Measurements from ENCODE around the gene HDGFL3. TPM values are rescaled to one million over a fixed set of nuclear protein-coding genes. Genes with fewer than 3 reads are reported as not detected.

Gene HDGFL3
- polyA plus RNA-seq, 4 donors = 87.9 to 93.6 (median 90.8) TPM

DNA sequence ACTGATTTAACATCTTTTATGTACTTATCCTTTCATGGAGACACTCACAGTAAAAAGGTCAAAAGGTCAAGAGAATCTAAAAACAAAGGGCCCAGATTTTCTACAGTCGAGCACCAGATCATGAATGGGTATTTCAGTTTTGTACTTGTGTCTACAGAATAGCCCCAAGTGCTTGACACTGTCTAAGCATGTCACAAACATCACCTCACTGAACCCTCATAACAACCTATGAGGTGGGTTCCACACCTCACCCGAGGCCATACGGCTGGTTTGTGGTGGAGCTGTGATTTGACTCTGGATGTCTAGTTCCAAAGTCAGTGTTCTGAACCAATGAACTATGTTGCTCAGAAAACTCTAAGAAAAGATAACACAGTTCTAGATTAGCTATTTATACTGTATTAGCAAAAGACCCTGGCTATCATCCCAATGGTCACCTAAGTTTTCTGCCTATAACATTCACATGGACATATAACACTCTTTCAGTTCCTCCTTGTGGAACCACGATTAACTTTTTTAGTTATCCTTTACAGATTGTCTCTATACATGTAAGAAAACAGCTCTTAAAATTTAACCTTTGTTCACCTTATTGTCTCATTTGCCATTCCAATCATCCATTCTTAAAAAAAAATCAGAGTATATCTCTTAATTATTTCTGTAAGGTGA, 74.6 kb downstream of the HDGFL3 start:
- no peak for DNase-seq (ENCODE audit: low read depth in 4 of 4, low spot score in 3 of 4)

DNA sequence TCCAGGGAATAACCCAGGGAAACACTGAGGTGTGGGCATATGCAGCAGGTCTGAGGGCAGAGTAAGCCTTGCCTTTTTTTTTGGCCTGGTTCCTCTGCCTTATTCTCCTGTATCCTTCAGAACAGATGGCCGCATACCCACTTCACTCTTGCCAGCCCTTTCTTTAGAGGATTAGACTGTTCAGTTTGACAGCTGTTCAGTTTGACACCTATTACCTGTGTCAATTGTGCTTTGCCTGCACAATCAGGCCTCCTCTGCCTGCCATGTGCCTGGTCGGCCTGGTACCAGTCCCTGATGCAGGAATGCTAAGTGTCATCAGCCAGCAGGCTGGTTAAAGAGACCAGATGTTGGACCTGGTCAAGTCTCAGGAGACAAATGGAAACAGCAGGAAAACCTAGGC, 77.8 kb downstream of the HDGFL3 start:
- DNase-seq (ENCODE audit: low read depth in 4 of 4, low spot score in 3 of 4) = no peak

DNA sequence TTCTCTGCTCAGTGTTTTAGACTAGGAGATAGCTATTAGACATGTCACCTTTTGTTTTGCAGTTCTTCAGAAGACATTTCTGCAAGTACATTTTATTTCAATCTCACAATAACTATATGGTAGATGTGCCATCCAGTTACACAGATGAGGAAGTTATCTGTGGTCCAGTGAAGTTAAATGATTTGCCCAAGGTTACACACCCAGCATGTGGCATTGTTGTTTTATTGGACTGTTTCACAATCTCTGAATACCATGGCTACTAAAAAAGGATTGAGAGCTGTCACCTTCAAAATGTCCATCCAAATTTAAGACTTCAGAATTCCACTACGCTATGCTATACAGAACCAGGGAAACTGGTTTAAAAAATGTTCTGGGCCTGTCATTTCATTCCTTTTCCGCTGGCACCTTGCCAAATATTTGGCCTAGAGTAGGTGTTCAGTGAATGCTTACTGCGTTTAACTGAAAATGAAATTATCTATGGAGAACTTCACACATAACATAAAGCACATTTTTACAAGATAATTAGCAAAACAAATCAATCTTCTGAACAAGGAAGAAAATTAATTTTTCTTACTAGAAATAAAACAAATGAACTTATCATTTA, 80.0 kb downstream of the HDGFL3 start:
- DNase-seq (ENCODE audit: low read depth in 4 of 4, low spot score in 3 of 4) = no peak

DNA sequence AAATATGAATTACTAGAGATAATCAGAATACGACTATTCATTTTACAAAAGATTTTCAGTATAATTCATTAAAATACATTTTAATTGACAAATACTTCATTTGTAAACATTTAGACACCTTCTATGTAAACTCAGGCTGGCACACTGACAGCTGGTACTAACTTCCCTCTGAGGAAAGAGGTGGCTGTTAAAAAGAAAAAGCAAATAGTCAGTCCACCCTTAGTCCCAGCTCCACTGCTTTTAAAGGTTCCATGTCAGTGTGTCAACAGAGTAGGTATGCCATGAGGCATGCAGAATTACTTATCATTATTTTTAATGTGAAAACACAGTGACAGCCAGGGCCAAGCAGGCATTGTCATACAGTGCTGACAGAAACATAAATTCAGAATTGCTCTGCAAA, 84.1 kb downstream of the HDGFL3 start:
- DNase-seq (ENCODE audit: low read depth in 4 of 4, low spot score in 3 of 4) = no peak

DNA sequence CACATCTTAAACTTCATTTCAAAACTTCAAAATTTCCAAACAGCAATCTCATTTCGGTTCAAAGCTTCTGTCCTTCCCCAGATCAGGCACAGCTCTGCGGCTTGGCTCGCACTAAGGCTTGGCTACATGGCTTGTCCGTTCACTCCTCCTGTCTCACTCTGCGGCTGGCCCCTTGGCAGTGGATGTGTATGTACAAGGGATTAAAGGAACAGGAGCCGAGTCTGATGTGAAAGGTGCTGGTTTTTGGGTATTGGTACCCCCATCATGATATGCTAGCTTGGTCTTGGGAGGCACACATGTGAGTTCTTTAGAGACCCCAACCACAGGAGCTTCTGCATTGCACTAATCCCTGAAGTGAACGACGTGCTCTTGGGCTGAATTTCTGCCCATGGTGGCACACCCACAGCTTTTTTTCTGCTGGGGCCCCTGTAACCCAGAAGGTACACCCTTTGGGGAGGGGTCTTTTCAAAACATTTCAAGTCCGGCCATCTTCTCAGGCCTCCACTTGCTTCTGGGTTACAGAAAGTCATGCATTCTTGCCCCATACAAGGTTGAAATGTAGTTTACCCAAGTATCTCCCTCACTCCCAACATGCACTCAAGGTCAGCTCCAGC, 87.5 kb downstream of the HDGFL3 start:
- no peak for DNase-seq (ENCODE audit: low read depth in 4 of 4, low spot score in 3 of 4)

DNA sequence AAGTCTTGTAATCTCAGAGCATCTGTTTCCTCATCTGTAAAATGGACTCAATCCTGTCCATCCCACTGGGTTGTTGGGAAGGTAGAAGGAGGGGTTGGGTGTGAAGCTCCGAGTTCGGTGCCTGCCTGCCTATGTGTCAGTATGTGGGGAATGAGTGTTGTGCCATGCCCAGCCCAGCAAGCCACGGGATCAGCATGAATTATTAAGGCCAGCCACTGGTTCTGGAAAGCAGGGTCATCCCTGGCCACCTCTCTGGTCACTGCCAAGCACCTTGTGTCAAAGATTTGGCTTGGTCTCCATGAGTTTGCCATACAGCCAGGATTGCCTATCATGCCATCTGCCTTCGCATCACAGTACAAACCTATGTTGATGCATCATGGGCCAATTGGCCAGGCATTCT, 88.7 kb downstream of the HDGFL3 start:
- no peak for DNase-seq (ENCODE audit: low read depth in 4 of 4, low spot score in 3 of 4)

DNA sequence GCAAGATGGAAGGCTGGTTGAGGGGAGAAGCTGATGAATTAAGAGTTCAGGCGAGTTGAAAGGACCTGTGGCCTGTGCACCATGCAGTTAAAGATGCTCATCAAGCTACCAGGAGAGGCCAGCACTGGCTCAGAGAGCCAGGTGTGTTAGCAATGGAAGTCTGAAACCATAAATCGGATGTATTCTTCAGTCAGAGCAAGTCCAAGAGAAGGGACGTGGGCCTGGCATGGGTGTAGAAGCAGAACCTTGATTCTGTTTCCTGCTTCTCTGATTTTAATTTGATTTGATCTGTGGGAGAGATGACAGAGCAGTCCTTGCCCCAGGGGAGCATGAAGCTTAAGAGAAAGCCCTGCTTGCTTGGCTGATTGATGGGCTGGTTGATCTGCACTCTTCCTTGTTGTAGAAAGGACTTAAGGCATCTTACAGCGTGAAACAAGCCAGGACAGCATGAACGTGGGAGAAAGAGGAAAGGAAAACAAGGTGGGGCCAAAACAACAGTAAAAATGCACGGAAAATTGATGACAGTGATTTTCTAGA, 89.3 kb downstream of the HDGFL3 start:
- no peak for DNase-seq (ENCODE audit: low read depth in 4 of 4, low spot score in 3 of 4)

DNA sequence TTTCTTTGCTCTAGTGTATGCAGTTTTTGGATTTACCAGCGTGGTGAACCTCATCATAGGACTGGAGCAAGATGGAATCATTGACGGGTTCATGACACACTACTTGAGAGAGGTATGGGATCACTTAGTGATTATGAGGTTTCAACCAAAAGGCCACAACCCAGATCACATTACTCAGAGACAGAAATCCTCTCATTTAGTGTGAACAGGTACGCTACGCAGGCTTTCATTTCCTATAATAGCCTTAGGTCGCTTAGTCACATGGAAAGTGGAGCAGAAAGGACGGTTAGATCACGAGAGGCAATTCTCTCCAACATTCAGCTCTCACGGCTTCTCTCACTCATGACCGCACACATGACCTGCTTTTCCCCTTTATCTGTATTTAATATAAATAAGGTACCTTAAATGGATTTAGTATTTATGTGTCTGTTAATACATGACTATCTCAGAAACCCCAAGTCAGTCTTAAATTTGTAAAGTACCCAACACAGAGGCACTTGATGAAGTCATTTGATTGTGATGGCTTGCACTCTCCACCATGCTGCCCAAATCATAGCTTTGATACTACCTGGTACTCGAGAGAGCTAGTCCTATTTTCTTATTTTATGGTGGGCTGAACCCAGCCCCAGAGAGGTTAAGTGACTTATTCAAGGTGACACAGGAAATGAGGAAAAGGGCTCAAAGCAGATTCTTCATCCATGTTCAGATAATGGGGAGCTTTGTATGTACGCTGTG, 91.6 kb downstream of the HDGFL3 start:
- DNase-seq (ENCODE audit: low read depth in 4 of 4, low spot score in 3 of 4) = no peak

DNA sequence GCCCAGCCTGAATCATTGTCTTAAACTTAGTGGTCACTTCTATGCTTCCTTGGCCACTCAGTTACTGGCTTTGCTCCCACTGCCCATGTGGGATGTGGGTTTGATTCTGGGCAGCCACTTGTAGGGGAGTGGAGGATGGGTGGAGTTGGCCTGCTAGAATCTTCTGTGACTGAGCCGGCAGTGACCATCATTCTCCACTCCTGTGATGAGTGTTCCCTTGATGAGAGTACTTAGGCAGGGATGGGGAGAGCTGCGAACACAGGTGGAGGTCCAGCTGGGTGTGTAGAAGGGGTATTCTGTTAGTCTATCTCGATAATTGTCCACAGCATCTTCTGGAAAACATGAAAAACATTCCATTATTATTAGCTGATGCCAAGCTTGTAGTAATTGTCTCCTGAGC, 92.2 kb downstream of the HDGFL3 start:
- no peak for DNase-seq (ENCODE audit: low read depth in 4 of 4, low spot score in 3 of 4)

DNA sequence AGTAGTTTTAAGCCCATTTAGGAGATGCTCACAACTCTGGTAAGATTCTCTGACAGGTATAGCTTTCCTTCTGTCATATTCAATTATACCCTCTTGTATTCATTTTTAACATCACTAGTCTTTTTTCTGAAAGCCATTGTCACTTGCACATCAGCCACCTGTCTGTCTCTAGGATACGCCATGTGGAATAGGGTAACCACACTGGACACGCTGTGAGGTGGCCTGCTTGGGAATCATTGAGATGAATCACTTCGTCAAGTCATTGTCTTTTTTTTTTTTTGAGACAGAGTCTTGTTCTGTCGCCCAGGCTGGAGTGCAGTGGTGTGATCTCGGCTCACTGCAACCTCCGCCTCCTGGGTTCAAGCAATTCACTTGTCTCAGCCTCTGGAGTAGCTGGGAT, 92.8 kb downstream of the HDGFL3 start:
- no peak for DNase-seq (ENCODE audit: low read depth in 4 of 4, low spot score in 3 of 4)

DNA sequence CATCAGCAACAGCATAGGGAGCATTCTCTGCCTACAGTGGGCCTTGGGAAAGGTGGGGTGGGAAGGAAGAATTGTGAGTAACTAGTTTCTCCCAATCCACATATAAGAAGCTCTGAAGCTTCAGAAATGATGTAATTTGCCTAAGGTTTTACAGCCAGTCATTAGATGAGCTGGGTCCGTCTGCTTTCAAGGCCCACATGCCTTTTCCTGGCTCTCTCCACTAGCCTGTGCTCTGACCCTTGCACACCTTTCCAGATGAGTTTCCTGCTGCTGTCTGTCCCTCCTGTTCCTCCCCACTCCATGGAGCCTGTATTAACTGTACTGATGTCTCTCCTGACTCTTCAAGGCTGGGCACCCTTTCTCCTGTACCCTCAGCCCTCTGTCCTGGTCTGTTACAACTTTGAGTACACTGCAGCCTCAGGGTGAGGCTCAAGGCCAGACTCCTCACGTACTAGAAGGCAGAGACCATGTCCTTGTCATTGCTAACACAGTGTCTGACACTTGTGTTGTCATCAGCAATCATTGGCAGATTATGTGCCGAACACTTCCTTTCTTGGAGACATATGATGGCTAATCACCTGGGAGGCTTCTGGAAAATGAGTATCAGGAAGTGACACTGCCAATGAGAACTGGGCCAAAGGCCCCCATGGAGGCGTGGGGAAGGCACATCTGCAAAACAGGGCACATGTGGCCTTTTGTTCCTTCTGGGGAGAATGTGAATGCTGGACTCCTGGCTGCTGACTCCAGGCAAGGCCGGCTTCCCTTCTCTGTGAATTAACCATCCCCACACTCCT, 93.5 kb downstream of the HDGFL3 start:
- DNase-seq (ENCODE audit: low read depth in 4 of 4, low spot score in 3 of 4) = no peak

DNA sequence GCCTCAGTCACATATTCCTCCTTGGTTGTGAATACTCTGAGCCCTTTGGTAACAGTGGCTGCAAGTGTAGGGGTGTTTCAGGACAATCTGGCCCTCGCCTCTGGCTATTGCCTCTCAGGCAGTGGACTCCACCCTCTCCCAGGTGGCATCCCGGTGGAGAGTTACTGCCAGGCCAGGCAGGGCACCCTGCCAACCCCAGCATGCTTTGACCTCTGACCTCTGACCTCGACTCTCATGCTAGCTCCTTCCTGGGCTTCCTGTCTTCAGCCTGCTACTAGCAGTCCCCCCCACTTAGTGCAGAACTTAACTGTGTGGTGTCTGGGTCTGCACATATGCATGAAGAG, 94.7 kb downstream of the HDGFL3 start:
- DNase-seq (ENCODE audit: low read depth in 4 of 4, low spot score in 3 of 4) = no peak

DNA sequence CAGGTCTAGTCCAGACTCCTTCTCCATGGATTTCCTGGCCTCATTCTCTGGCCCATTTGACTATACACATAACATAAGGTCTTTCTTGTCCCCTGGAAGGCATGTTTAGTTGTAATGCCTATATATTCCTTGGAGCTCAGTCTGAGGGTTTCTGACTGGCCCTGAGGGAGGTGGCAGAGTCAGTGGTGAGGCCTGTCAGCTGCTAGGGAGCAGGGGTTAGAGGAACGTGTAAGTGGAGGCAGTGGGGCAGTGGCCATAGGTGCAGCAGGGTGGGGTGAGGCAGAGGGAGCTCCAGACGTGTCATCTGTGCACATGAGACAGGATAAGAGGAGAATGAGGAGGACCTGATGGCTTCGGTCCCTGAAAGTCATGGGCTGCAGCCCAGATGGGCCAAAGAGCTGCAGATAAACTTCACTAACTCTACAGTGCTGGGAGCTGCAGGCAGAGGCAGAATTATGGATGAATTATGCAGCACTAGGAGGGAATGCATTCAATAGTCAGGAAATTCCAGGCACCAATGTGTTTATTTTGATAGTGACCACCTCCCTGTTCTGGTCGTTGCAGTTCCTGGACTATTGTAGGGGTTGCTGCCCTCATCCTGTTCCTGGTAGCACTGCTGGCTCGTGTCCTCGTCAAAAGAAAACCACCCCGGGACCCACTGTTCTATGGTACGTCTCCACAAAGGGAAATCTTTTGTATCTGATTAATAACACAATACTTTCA, 95.2 kb downstream of the HDGFL3 start:
- DNase-seq (ENCODE audit: low read depth in 4 of 4, low spot score in 3 of 4) = no peak

DNA sequence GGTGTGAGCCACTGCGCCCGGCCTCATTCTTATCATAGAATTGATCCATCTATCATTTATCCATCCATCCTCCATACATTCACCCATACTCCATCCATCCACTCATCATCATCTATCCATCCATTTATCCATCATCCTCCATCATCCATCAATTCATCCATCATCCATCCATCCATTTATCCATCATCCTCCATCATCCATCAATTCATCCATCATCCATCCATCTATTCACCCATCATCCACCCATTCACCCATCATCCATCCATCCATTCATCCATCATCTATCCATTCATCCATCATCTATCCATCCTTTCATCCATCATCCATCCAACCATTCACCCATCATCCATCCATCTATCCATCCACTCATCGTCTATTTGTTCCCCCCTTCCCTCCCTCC, 96.5 kb downstream of the HDGFL3 start:
- no peak for DNase-seq (ENCODE audit: low read depth in 4 of 4, low spot score in 3 of 4)

DNA sequence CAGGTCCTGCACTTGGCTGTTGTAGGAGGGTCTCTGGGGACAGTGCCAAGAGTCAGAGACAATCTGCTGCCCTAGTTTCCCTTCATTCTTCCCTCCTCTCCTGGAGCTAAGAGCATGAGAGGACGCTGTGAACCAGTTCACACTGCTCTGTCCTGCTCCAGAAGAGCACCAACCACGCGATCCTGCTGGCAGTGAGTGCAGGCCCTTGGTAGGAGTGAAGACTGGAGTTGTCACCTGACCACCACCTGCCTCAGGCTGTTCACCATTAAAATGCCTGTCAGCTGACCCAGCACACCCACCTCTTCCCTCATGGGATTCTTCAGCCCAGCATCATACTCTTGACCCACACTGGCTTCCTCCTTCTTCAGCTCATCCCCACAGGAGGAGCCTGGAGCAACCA, 97.2 kb downstream of the HDGFL3 start:
- no peak for DNase-seq (ENCODE audit: low read depth in 4 of 4, low spot score in 3 of 4)

DNA sequence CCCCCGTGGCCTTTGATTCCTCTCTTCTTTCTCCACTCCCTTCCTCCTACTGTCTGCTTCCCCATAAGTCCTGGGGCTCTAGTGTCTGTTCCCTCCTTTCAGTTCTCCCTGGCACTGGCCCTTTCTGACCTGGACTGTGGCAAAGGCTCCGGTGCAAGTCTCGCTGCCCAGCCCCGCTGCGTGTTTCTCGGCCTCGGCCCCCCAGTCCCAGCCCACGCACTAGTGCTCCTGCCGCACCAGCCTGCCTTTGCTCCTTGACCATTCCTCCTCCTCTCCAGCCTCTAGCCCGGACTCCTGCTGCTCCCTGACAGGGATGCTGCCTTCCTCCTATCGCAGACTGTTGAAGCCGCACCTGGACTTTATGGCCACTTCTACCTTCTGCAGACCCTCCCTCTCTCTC, 98.1 kb downstream of the HDGFL3 start:
- no peak for DNase-seq (ENCODE audit: low read depth in 4 of 4, low spot score in 3 of 4)

DNA sequence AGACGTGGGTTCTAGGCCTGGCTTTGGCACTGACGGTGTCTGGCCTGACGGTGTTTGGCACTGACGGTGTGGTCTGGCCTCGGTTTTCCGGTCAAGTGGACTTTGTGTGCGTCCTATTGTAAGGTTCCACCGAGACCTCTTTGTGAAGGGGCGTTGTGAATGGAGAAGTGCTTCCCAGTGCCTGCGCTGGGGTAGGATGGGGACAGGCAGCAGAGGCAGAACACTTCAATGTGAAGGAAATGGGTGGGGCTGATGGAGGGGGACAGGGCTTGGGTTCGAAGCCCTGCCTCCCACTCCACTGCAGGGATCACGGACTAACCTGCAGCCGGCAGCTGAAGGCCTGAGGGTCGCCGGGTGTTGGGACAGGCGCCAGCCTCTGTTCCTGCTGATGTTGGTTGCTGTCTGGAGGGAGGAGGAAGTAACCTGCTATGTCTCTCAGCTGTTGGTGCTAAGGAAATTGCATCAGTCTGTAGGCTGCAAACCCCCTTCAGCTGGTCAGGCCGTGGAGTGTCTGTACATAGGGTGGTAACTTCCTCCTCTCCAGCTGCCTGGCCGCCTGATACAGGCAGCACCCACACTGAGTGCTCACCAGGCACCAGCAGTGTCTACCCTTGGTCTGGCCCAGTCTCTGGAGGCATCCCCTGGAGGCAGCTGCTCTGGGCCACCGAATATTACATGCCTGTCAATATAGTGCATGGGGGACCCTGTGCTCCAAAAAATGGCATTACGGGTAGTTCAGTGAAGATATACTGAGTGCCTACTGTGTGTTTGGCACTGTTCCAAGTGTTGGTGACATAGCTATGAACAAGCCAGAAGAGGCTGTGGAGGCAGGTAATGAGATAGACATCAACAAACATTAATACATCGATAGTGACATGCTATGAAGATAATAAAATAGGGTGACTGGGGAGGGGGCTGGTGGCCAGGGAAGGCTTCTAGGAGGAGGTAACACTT, 99.1 kb downstream of the HDGFL3 start:
- no peak for DNase-seq (ENCODE audit: low read depth in 4 of 4, low spot score in 3 of 4)

DNA sequence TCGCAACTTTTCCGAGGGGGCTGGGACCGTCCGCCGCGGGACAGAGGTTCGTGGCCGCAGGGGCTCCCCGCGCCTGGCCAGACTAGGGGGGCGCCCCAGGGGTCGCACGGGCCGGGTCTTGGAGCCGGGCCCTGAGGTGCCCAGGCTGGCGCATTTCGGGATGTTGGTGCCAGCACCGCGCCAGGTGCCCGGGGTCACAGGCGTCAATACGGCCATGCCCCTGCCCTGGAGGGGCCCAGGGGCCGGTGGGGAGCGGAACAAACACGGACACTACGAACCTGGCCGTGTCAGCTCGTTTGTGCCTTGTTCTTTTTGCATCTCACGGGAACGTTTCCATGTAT, 99.8 kb downstream of the HDGFL3 start:
- no peak for DNase-seq (ENCODE audit: low read depth in 4 of 4, low spot score in 3 of 4)
